CD4-positive, alpha-beta T cell treated with Interleukin-15 for 1 hour (primary cell): ENCODE measurements around the gene ADORA2B.
"Not testable (repeated sequence)": the region's sequence is repeated elsewhere in the genome, so short reads cannot be mapped to it uniquely, and the experiment has no call there.

ENCODE experiments used
- DNase-seq: peaks from one replicate; pipeline ENCODE4 v3.0.0-alpha.2; 2020

The ADORA2B gene

DNA sequence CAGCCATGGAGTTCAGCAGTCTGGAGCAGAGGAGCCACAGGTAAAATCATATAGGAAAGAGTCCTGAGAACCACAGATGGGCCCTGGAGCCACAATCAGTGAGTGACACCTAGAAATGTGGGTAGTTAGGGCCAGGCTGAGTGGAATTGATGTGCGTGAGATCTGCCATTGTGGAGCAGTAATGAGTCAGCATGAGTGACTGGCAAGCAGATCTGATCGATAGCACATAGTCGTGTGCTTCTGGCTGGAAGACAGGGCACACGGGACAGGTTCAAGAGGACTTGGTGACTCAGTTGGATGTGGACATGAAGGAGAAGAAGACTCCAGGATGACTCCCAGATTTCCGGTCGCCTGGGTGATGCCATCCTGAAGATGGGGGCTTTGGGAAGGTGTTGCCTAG, 12.3 kb downstream of the ADORA2B start:
- no peak for DNase-seq

DNA sequence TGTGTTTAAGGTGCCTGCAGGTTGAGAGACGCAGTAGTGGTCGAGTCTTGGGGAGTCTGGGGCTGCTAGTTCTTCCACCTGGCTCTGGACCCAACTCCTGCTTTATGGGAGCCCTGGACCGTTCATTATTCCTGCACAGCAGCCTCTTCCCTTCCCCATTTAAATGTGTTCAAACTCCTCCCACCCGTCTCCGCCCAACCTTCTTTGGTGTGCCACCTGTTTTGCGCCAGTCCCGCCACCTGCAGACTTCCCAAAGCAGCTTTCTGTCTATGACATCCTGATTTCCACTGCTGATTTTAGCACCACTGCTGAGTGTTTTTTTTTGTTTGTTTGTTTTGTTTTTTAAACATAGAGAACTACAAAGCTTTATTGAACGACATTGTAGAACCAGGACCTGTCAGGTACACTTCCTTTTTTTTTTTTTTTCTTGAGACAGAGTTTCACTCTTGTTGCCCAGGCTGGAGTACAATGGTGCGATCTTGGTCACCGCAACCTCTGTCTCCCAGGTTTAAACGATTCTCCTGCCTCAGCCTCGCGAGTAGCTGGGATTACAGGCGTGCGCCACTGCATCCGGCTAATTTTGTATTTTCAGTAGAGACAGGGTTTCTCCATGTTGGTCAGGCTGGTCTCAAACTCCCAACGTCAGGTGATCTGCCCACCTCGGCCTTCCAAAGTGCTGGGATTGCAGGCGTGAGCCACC, 12.8 kb downstream of the ADORA2B start:
- DNase-seq, result peak; percentile 15

GRCh38 chr17:15958484-15958854, 13.5 kb downstream of the ADORA2B start:
- DNase-seq, result peak; percentile 5

- no peak for DNase-seq
These were observed 18.8 kb downstream of the ADORA2B start for GRCh38 chr17:15963670-15964110.

- no peak for DNase-seq
These were observed 20.6 kb downstream of the ADORA2B start for GRCh38 chr17:15965528-15965927.

GRCh38 chr17:15966183-15966878, 21.4 kb downstream of the ADORA2B start:
- DNase-seq, result no peak

GRCh38 chr17:15966879-15967248, 21.9 kb downstream of the ADORA2B start:
- no peak for DNase-seq

DNA sequence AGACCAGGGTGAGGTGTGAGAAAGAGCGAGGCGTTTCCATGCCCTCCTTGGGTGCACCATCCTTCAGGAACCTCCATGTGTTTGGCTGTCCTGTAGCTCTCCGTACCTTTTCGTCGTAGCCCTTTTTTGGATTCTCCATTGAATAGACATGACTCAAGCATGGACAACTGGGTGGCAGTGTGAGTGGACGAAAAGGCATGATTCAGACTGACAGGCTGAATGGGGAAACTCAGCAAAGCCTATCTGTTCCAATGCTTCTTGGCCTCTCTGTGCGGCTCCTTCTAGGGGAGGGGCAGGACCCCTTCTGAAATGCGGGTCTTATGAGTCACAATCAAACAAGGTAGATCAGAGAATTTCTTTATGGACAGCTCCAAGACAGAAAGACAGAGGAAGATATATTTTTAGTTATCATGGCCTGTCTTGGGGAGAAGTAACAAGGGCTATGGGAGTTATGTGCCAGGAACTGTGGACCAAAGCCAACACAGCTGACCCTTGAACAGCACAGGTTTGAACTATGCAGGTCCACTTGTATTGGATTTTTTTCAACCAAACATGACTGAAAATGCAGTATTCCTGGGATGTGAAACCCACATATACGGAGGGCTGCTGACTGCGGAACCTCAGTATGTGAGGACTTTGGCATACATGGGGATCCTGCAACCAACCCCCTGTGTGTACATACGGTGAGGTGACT, 22.9 kb downstream of the ADORA2B start:
- no peak for DNase-seq

DNA sequence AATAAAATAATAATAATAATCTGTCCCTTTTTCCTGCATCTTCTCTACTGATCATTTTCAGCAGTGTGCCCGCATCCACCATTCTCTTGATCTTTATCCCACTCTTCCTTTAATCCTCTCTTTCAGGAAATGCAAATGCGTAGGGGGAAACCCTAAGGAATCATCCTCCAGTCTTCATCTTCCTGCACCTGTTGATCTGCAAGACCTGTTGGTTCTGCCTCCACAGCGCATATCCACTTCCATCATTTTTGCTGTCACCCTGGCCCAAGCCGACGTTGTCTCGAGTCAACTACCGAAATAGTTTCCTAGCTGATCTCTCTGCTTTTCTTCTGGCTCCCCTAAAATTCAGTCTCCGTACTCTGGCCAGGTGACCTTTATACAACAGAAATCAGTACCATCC, 24.5 kb downstream of the ADORA2B start:
- DNase-seq, result no peak

DNA sequence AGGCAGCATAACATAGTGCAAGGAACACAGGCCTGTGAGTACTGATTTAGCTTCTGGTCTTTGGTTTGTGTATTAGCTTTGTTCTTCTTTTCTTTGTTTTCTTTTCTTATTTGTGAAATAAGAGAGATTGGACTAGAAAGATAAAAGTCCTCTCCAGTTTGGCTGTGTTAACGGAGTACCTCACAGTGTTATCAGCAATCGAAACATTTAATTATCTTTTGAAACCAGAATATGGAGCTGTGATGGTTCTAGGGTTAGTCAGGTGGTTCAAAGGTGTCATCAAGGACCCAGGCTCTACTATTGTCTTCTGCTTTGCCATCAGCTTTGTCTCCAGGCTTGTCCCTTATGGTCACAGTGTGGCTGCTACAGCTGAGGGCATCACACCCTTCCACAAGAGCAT, 25.6 kb downstream of the ADORA2B start:
- no peak for DNase-seq

DNA sequence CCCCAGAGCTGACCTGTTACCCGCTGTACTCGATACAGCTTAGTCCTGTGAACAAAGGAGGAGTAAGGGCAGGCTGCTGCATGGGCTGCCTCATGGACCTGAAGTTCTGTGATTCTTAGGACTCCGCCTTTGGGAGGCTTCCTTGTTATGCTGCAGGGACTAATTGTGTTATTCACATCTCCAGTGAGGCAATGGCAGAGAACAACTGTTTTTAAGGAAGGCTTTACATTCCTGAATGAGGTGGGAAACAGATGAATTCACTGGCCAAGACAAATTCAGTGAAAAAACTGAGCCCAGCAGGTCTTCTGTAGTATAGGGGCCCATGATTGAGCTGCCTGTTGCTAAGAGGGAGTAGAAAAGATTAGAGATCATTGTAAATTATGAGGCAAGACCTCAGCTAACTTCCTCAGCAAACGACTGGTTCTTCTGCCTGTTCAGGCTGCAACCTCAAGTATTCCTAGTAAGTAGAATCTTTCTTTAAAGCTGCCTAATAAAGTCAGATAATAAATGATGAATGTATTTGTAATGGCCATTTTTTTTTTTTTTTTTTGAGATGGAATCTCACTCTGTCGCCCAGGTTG, 26.3 kb downstream of the ADORA2B start:
- no peak for DNase-seq

GRCh38 chr17:15971882-15972281, 27.0 kb downstream of the ADORA2B start:
- DNase-seq, result no peak

DNA sequence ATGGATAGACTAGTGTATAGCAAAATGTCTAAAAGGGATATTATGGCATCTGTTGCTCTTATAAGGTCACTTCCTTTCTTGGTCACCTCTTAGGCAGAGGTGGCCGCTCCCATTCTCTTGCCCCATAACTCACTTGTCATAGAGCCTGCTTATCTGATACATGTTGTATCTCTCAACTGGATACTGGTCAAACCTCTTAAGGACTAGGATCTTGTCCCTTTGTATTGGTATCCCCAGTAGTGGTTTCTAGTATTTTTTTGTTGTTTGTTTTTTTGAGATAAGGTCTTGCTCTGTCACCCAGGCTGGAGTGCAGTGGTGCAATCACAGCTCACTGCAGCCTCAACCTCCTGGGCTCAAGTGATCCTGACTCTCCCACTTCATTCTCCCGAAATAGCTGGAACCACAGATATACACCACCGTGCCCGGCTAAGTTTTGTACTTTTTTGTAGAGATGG, 27.6 kb downstream of the ADORA2B start:
- DNase-seq, result no peak

DNA sequence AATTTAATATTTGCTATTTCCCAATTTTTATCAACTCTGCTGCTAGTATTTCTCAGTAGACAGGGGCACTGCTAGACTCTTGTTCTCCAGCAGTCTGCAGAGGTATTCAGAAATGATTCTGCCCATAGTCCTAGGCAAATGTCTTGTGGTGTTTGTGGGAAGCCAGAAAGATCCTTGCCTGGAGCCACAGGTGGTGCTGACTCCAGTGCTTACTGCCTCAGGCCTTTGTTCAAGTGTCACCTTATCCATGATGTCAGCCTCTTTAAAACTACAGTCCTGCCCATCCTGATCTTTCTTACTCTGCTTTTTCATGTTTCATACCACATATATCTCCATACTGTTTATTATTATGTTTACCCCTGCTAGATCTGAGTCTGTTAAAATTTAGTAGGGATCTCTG, 28.1 kb downstream of the ADORA2B start:
- no peak for DNase-seq

- DNase-seq, result no peak
These were observed 28.9 kb downstream of the ADORA2B start for GRCh38 chr17:15973834-15974233.

DNA sequence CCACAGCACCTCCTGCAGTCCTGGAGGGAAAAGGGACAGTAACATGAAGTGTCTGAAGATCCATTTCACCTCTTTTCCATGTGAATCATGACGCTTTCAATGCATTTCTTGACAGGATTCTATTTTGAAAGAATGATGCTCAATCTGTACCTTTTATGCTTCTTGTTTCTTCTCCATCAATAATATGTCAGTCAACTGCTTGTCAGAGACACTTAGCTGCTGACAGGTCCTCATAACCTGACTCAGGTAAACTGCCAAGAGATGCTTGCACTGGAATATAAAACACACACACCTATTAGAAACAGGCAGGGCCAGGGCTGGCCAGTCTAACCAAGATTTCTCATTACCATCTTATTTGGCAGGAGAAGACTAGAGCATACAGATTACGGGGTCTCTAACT, 33.0 kb downstream of the ADORA2B start:
- DNase-seq, result no peak

DNA sequence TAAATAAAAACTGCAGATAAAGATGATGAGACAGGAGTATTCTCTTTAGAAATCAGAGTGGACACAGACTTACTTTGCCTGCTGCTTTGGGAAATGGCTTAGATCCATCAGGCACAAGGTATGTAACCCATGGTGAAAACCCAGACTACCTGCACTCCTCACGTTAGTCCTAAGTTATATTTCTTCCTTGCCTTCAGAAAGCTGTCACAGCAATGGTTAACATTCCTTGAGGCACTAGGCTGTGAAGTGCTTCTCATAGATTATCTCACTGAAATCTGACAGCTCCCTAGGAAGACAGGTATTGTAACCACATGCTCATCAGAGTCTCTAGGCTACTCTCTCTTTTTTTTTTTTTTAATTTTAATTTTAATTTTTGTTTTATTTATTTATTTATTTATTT, 33.7 kb downstream of the ADORA2B start:
- DNase-seq, result no peak

DNA sequence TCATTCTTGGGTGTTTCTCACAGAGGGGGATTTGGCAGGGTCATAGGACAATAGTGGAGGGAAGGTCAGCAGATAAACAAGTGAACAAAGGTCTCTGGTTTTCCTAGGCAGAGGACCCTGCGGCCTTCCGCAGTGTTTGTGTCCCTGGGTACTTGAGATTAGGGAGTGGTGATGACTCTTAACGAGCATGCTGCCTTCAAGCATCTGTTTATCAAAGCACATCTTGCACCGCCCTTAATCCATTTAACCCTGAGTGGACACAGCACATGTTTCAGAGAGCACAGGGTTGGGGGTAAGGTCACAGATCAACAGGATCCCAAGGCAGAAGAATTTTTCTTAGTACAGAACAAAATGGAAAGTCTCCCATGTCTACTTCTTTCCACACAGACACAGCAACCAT, 34.1 kb downstream of the ADORA2B start:
- DNase-seq, result not testable (repeated sequence)

GRCh38 chr17:15981208-15981607, 36.3 kb downstream of the ADORA2B start:
- DNase-seq, result no peak

- DNase-seq, result no peak
These were observed 37.0 kb downstream of the ADORA2B start for GRCh38 chr17:15981646-15982580.

- no peak for DNase-seq
These were observed 51.4 kb downstream of the ADORA2B start for GRCh38 chr17:15996322-15996721.

GRCh38 chr17:15998031-15998562, 53.2 kb downstream of the ADORA2B start:
- no peak for DNase-seq
